Endometrial microvascular endothelial cells (primary cell): ENCODE measurements around the gene WDR1. TPM values are rescaled to one million over a fixed set of nuclear protein-coding genes. Genes with fewer than 3 reads are reported as not detected.

ENCODE experiments used
- in situ Hi-C: cut with HindIII; loops from 2 replicates; pipeline ENCODE4 v1.10.0; 2017; ENCODE audit warnings: low sequenced_read_pairs, low pct_unique_long_range_greater_than_20kb; ENCODE audit errors: inconsistent ontology term
- total RNA-seq: library from RNA; depleted of rRNA; stranded (reverse); fragments of >200 nt; gene quantifications from one replicate; pipeline ENCODE4 v1.2.3, GENCODE V29; 2015; ENCODE audit errors: inconsistent ontology term

The WDR1 gene
- total RNA-seq, 1 donor from 2014 or later: 477 TPM

DNA sequence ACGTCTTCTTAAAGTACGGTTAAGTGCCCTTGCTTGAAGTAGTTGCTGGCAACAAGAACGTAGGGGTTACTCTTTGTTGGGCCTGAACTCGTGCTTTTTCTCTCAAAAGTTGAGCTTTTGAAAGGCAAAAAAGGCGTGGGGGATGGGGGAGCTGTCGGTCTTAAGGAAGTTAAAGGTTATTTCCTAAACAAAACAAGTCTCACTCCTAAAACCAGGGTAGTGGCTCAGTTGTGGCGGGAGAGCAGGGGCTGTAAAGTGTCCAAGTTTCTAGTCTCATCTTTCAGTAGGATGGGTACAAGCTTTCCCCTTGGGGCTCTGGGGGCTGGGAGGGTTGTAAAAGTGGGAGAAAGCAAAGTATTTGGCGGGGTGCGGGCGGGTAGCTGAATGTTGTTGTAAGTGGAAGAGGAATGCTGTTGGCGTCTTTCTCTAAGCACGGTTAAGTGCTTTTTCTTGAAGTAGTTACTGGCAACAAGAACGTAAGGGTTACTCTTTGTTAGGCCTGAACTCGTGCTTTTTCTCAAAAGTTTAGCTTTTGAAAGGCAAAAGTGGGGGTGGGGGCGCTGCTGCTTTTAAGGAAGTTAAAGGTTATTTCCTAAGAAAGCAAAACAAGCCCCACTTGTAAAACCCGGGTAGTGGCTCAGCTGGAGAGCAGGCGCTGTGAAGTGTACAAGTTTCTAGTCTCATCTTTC, 904 bp upstream of the WDR1 start:
- in situ Hi-C loops: no loop called here

DNA sequence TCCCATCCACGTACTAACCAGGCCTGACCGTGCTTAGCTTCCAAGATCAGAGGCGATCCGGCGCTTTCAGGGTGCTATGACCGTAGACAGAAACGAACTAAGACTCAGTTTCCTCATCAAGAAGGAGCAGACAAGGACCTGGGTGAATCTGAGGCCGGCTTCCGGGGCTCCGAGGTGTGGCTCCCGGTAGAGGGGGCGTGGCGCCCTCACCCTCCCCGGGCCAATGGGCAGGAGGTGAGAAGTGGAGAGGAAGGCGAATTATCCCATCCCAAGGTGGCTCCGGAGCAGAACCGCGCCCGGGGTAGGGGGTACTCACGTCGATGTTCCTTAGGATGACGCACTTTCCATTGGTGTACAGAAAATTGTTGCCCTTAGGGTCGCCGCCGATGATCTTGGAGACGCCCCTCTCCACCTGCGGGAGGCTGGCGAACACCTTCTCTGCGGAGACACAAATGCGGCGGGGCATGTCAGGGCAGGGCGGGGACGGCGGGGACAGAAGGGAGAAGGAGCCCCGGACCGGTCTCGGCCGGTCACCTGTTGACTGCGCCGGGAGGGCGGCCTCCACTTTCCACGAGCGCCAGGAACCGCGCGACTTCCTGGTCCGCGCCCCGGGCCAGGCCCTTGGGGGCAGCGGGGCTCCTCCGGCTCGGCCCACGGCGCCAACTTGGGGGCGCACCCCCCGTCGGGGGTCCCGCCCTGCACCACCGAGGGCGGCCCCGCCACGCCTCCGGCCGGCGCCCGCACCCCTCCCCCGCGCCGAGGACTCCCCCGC, 616 bp downstream of the WDR1 start:
- in situ Hi-C loops: no loop called here

DNA sequence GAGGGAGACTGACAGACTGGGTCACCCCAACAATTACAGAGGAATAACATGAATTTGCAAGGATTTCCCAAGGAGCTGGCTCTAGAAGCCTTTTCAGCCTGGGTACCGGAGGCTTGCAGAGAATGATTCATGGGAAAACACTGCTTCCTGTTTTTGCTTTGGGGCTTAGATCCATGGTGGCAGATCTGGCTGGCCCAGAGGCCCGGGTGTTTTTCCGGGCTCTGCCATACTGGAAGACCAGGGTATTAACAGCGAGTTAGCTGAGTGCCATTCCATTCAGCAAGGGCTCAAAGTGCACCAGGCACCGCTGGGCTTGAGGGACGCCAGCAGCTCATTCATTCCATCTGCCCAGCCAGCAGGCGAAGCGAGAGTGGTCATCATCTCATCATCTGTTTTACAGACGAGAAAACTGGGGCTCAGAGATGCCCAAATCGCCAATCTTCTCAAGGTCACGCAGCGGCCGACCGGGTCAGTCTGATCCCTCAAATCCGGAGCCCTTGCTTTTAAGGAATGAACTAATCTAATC, 1.3 kb downstream of the WDR1 start:
- in situ Hi-C loops: no loop called here

DNA sequence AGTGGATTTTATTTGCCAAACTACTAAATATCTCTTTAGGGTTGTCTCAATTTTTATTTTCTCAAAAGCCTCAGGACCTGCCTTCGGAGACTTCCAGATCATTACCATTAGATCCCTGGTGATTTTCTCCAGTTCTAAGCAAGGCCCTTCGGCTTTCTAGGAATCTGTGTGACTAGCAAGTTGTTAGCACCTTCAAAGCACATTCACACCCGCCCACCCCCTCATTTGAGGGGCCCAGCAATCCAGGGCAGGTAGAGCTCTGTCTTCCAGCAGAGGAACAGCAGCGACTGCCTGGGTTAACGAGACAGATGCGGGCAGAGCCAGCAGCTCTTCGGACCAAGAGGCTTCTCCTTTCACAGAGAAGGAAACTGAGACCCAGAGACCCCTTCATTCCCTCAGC, 2.0 kb downstream of the WDR1 start:
- in situ Hi-C loops: no loop called here

DNA sequence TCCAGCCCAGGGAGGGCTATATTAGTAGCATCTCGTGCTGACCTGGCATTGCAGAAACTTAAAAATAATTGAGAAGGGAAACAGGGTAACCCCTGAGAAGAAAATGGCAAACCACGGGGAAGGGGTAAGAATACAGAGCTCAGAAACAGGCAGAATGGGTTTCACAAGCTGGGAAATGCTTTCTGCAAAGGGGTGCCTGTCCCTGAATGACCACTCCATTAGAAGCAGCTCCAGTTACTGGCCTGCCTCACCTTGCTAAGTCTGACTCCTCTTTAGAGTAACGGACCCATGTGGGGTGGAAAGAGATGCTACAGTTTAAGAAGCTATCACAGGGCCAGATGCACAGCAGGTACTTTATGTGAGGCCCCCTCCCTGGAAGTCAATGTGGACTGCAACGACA, 2.5 kb downstream of the WDR1 start:
- in situ Hi-C loops: no loop called here

DNA sequence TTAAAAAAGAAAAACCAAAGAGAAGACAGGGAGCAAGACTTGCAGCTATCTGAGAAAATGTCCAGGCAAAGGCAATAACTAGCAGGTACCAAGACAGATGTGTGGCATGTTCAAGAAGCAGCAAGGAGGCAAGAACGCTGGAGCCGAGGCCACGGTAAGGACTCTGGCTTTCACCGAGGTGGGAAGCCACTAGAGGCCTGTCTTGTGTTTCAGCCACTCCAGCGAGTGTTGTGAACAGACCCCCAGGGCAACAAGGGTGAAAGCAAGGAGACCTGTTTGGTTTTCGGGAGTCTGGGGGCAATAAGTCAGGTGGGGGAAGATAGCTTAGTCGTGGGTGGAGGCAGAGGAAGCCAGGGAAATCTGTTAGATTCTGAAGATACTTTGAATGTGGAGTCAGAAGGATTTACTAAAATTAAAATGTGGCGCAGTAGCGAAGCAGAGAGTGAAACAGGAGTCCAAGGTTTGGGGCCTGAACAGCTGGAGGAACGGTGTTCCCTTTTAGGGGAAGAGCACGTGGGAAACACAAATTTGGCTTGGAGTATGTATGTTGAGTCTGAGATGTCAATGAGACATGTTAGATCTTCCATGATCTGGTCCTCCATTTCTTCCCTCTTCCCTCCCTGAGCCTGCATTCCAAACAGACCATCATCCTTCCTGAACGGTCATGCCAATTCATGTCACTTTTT, 3.1 kb downstream of the WDR1 start:
- in situ Hi-C loops: no loop called here

DNA sequence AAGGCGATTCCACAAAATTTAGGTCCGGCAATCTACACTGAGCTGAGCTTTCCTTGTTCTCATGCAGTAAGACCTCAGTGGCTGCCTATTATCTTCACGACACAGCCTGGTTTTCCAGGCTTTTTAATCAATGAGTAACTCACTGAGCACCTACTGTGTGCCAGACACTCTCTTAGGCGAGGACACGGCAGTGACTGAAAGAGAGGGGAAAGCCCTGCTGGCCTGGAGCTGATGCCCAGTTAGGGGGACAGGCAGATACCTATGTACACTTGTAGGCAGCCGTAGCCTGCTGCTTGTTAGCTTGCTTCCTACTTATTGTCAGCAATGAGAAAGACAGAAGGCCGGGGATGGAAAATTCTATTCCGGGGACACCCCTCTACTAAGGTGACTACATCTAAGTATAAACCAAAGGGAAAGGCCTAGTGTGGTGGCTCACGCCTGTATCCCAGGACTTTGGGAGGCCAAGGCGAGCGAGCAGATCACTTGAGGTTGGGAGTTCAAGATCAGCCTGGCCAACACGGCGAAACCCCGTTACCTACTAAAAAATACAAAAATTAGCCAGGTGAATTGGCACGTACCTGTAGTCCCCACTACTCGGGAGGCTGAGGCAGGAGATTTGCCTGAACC, 3.8 kb downstream of the WDR1 start:
- in situ Hi-C loops: no loop called here

DNA sequence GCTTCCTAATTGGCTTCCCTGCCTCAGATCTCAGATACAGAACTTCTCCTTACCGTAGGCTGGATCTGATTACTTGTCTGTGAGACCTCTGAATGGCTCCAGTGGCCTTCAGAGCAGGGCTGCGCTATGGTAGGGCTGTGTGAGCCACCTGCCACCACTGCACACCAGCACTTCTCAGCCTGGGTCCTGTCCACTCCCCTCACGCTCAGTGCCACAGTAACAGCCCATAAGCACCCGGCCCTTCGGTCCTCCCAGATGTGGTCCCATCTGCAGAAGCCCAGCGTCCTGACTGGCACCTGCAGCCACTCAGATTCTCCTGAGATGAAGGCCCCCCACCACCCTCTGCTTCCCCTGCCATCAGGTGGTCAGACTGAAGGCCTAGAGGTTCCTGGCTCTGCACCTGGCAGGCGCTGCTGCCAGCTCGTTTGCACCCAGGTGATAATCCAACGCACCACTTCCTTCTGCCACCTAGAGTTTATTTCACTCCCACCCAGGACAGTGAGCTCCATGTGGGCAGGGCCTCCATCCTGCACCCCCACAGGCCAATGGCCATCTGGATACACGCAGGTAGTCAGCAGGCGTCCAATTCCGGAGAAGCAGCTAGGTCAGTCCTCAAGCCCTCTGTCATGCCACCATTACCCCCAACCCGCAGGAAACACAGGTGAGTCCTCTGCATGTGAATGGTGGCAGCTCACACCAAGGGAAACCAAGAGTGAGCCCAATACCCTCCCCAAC, 5.4 kb downstream of the WDR1 start:
- in situ Hi-C loops: no loop called here

DNA sequence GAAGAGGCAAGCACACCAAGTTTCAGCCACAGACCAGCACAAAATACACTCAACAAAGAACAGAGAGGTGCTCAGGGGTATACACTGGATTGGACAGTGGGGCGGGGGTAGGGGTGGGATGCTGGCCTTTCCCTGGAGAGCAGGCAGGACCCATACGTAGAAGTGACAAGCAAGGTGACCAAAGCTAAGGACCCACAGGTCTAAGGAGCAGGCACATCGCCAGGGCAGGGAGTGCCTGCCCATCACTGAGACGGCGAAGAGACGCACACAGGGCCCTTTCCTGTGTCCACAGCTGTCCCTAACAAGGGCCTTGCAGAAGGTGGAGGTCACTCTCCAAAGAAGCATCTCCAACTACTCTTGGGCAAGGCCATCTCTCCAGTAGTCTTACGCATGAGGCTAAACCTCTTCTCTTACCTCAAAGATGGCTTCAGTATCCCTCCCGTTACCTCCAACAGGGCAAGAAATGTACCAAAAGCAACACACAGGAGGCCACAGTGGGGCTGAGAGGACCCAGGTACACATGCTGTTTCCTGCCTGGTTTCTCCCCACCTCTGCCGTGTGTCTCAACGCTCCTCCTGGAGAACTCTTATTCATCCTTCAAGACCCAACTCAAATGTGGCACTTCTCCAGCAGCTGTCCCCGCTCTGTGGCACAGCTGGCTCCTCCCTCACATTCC, 6.5 kb downstream of the WDR1 start:
- in situ Hi-C loops: no loop called here

DNA sequence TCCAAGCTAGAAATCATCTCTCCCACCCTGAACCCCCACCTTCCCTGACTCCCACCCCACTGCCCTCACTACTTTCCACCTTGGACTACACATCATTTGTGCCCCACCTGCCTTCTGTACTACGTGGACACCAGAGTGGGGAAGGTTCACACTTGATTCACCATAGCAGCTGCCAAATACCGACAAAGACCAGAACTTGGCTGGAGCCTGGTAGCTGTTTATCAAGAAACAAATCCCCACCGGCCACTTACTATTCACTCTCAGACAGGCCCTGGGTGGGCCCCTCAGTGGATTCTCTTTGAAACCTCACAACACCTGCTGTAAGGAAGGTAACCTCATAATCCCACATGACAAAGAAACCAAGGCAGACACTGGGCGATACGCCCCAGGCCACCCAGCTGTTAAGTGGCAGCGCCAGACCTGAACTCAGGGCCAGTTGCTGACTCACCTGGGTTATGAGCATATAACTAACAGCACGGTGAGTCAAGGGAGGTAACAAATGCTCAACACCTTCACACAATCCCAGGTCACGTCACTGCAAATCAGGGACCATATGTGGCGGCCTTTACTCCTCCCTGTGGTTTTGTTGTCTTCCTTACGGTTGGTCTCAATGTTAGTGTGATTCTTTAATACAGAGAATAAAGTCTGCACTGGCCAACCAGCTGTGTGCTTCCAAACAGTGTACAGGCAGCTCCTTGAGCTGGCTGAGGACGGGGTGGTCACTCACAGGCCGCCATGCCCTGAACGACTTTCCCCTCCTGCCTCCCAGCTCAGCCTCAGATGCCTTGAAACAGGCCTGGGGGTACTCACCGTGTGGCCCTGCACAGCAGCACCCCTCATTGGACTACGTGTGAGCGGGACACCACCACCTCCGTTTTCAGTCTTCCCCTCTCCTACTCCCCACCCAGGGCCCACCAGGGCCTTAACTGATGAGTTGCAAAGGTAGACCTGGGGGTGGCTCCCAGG, 7.5 kb downstream of the WDR1 start:
- in situ Hi-C loops: no loop called here

DNA sequence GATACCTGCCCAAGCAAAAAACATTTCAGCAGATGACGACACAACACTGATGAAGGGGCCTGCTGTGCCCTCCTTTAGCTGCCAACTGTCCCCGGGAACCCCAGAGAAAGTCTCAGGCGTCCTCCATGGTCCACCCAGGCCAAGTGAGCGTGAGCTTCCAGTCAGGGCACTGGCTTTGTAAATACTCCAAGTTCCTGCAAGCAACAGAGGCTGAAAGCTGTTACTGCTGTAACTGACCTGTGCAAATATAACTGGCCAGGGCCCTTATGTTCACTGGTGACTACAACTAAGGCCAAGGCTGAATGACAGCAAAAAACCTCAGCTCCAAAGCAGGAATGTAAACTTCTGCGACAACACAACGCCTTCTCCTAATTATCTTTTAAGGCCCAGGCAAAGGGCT, 8.2 kb downstream of the WDR1 start:
- in situ Hi-C loops: no loop called here

DNA sequence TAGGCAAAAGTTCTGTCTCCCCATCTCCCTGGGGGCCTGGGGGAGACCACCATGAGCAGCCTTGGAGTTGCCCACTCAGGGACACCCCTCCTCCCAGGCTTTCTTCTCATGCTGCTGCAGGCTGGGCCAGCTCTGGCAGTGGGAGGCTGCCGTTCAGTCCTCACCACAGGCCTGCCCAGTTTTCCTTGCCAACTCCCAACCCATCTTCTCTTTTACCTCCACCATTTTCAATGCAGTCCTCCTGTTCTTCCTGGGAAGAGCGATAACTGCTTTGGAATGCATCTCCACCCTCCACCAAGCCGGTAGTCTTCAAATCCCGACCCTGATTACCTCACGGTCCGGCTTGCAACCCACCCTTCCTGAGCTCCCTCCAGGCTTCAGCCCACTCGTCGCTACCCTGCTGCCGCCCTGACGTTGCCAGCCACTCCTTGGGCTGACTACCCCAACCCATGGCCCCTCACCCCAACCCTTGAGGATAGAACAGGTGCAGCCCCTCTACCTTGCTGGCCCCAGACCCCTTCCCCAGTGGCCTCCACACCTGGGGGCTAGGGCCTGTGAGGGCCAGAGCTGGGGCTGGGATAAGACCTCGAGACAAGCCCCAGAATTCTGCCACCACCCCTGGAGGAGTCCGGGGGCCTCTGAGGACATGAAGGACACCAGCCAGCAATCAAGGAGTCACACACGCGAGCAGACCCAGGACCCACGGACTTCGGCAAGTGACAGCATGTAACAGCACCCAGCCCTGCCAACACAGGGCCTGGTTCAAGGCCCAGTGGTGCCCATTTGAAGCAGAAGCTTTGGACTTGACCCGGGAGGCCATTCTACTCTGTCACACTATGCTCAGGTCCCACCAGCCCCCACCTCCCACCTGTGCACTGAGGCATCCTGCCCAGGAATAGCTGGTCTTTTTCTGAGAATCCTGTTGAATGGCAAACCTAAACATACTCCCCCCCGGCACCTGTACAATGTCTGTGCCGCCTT, 9.2 kb downstream of the WDR1 start:
- in situ Hi-C loops: no loop called here

DNA sequence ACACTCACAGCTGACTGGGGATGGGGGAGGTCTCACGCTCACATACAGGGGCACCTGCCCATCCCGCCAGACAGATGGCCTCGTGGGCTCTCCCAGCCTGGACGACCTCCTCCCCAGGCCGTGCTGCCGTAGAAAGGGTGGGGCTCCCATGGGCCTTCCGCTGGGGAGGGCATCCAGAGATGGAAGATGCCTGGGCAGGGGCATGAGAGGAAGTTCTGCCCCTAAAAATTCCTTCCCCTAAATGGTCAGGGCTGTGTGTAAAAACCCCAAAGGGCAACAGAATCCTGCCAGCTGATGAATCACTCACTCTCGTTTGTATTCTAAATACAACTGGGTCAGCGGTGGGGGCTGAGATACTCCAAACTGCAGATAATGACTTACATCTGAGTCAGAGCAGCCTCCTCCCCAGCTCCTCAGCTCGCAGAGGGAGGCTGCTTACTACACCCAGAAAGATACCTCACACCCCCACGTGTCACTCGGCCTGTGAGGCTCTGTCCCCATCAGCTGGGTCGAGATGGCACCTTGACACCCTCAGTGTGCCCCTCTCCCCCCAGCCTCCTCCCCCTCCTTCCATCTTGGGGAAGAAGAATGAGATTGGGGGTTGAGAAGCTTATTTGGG, 10.1 kb downstream of the WDR1 start:
- in situ Hi-C loops: no loop called here

DNA sequence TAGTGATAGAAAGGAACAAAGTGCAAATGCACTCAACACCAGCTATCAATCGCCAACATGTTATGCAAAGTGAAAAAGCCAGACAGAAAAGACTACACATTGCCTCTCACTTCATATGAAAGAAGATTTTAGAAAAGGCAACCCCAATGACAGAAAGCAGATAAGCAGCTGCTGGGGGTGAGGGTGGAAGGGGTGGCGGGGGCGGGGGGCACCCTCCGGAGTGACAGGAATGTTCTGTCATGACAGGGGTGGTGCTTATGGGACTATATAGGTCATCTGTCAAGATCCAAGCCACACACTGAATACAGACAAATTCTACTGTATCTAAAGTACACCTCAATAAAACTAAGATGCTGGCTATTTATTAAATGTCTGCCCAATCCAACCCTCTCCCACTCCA, 10.7 kb downstream of the WDR1 start:
- in situ Hi-C loops: no loop called here

DNA sequence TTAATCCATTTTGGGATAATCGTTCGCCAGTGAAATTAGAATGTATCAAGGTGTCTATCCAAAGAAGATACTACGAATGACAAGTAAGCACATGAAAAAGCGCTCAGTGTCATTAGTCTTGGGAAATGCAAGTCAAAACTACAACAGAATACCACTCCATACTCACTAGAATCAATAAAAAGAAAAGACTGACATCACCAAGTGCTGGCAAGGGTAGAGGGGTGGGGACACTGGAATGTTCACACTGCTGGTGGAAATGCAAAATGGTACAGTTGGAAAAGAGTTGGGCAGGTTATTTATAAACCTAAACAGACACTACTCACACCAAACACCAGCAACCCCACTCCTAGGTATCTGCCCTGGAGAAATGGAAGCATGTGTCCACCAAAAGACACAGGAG, 11.2 kb downstream of the WDR1 start:
- in situ Hi-C loops: no loop called here

DNA sequence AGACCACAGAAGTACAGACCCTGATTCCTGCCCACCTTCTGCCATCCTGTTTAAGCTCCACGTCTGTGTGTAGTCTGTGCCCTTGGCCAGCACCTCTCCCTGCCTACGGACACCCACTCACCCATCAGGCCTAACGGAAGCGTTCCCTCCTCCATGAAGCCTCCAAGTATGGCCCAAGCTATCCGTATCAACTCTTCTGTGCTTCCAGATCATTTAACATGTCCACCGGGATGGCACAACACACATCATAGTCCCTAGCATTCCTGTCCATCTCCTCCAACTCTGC, 11.7 kb downstream of the WDR1 start:
- in situ Hi-C loops: no loop called here
